HepG2 (cell line): ENCODE measurements around the gene TRIM31. TPM values are rescaled to one million over a fixed set of nuclear protein-coding genes. Genes with fewer than 3 reads are reported as not detected.

Experiments used
- FOXO1 ChIP-seq: sonication (generic); formaldehyde crosslinking; IDR thresholded peaks from 2 replicates; pipeline ENCODE4 v1.4.0; 2020; ENCODE audit warnings: missing genetic modification reagents
- HDAC2 ChIP-seq: sonication (generic); formaldehyde crosslinking; IDR thresholded peaks from 2 replicates; pipeline ENCODE4 v1.4.0; 2020; ENCODE audit warnings: missing genetic modification reagents
- HMG20B ChIP-seq: conservative IDR thresholded peaks from 2 replicates; pipeline ENCODE4 v1.6.1; 2016; ENCODE audit warnings: missing genetic modification reagents, missing compliant biosample characterization
- JUN ChIP-seq: sonication (generic); formaldehyde crosslinking; IDR thresholded peaks from 2 replicates; pipeline ENCODE4 v1.4.0; 2020; ENCODE audit warnings: mild to moderate bottlenecking, missing genetic modification reagents
- RBAK ChIP-seq: sonication (generic); formaldehyde crosslinking; IDR thresholded peaks from 2 replicates; pipeline ENCODE4 v1.5.1; 2020; ENCODE audit warnings: mild to moderate bottlenecking, missing genetic modification reagents
- REXO4 ChIP-seq: sonication (generic); formaldehyde crosslinking; IDR thresholded peaks from 2 replicates; pipeline ENCODE4 v1.8.0; 2022; ENCODE audit warnings: missing genetic modification reagents, mild to moderate bottlenecking, borderline replicate concordance
- XRCC5 ChIP-seq: fragments of 200-400 bp; formaldehyde crosslinking; optimal IDR thresholded peaks from 2 replicates; pipeline ENCODE3; 2017; ENCODE audit warnings: mild to moderate bottlenecking, low read length
- ZFP36L2 ChIP-seq: sonication (generic); formaldehyde crosslinking; IDR thresholded peaks from 2 replicates; pipeline ENCODE4 v1.4.0; 2020; ENCODE audit warnings: missing genetic modification reagents
- ZKSCAN1 ChIP-seq: fragments of 150-350 bp; IDR thresholded peaks from 2 replicates; pipeline ENCODE4 v1.6.1; 2014; ENCODE audit warnings: low read length
- ZNF234 ChIP-seq: sonication (generic); formaldehyde crosslinking; conservative IDR thresholded peaks from 2 replicates; pipeline ENCODE4 v1.5.1; 2020; ENCODE audit warnings: mild to moderate bottlenecking, missing genetic modification reagents
- ZNF335 ChIP-seq: sonication (generic); formaldehyde crosslinking; IDR thresholded peaks from 2 replicates; pipeline ENCODE4 v1.4.0; 2020; ENCODE audit warnings: missing genetic modification reagents
- ZNF382 ChIP-seq: sonication (generic); formaldehyde crosslinking; IDR thresholded peaks from 2 replicates; pipeline ENCODE4 v1.5.0; 2020; ENCODE audit warnings: missing genetic modification reagents, mild to moderate bottlenecking, borderline replicate concordance
- ZNF616 ChIP-seq: sonication (generic); formaldehyde crosslinking; IDR thresholded peaks from 2 replicates; pipeline ENCODE4 v1.5.0; 2020; ENCODE audit warnings: low read depth, mild to moderate bottlenecking, missing genetic modification reagents
- ZNF672 ChIP-seq: sonication (generic); formaldehyde crosslinking; IDR thresholded peaks from 2 replicates; pipeline ENCODE4 v1.8.1; 2022; ENCODE audit warnings: missing genetic modification reagents
- ZNF678 ChIP-seq: sonication (generic); formaldehyde crosslinking; IDR thresholded peaks from 2 replicates; pipeline ENCODE4 v1.4.0; 2020; ENCODE audit warnings: mild to moderate bottlenecking, missing genetic modification reagents
- ZNF724P ChIP-seq: sonication (generic); formaldehyde crosslinking; IDR thresholded peaks from 2 replicates; pipeline ENCODE4 v1.8.0; 2022; ENCODE audit warnings: missing genetic modification reagents, borderline replicate concordance
- ZNF768 ChIP-seq: sonication (generic); formaldehyde crosslinking; IDR thresholded peaks from 2 replicates; pipeline ENCODE4 v1.4.0; 2020; ENCODE audit warnings: missing genetic modification reagents
- ZNF850 ChIP-seq: sonication (generic); formaldehyde crosslinking; conservative IDR thresholded peaks from 2 replicates; pipeline ENCODE4 v1.9.0; 2021; ENCODE audit warnings: mild to moderate bottlenecking, missing genetic modification reagents
- polyA plus RNA-seq, 8 experiments: library from polyadenylated mRNA; depleted of rRNA in 3 of 8; stranded (reverse) in 7 of 8; unstranded in 1 of 8; fragments of >200 nt; fragmentation: Illumina TruSeq in 4 of 8; extraction: Trizol in 4 of 8; gene quantifications; 2 replicates each; pipeline versions ENCODE4 v1.2.1 to v1.2.3, GENCODE V29; 2011 to 2016; ENCODE audit warnings: low read depth in 4 of 8, missing spikeins in 1 of 8, mixed read lengths in 1 of 8; ENCODE audit not compliant: insufficient read depth in 1 of 8
- total RNA-seq, 5 experiments: library from RNA; depleted of rRNA; stranded (reverse); fragments of >200 nt; fragmentation: Illumina TruSeq; extraction: Trizol; gene quantifications; 2 replicates each; pipeline ENCODE4 v1.2.3, GENCODE V29; 2016; ENCODE audit warnings: low read depth in 1 of 5
- TF ChIP-seq, protein P1 (sequence below): IDR thresholded peaks from 2 replicates; pipeline ENCODE4 v1.6.1; 2016; ENCODE audit warnings: missing compliant biosample characterization, missing genetic modification reagents, borderline replicate concordance
- TF ChIP-seq, protein P2 (sequence below): sonication (generic); formaldehyde crosslinking; IDR thresholded peaks from 2 replicates; pipeline ENCODE4 v1.9.0; 2022; ENCODE audit warnings: missing genetic modification reagents, mild to moderate bottlenecking, borderline replicate concordance
- TF ChIP-seq, protein P3 (sequence below), 2 experiments: sonication (generic) in 1 of 2; formaldehyde crosslinking in 1 of 2; IDR thresholded peaks; 2 replicates each; pipeline versions ENCODE4 v1.4.0 to v1.6.1; 2018 to 2020; ENCODE audit warnings: missing genetic modification reagents in 2 of 2, borderline replicate concordance in 1 of 2, low read depth in 1 of 2, mild to moderate bottlenecking in 1 of 2, missing biosample characterization in 1 of 2
- TF ChIP-seq, protein P4 (sequence below): sonication (generic); formaldehyde crosslinking; IDR thresholded peaks from 2 replicates; pipeline ENCODE4 v1.4.0; 2020; ENCODE audit warnings: missing genetic modification reagents, mild to moderate bottlenecking, borderline replicate concordance

TRIM31 gene
- total and polyA plus RNA-seq, 2 of the 13 experiments (the other 11 are each of a cell fraction or from before 2014, with no cell fraction given): 0.13 to 0.51 TPM

DNA sequence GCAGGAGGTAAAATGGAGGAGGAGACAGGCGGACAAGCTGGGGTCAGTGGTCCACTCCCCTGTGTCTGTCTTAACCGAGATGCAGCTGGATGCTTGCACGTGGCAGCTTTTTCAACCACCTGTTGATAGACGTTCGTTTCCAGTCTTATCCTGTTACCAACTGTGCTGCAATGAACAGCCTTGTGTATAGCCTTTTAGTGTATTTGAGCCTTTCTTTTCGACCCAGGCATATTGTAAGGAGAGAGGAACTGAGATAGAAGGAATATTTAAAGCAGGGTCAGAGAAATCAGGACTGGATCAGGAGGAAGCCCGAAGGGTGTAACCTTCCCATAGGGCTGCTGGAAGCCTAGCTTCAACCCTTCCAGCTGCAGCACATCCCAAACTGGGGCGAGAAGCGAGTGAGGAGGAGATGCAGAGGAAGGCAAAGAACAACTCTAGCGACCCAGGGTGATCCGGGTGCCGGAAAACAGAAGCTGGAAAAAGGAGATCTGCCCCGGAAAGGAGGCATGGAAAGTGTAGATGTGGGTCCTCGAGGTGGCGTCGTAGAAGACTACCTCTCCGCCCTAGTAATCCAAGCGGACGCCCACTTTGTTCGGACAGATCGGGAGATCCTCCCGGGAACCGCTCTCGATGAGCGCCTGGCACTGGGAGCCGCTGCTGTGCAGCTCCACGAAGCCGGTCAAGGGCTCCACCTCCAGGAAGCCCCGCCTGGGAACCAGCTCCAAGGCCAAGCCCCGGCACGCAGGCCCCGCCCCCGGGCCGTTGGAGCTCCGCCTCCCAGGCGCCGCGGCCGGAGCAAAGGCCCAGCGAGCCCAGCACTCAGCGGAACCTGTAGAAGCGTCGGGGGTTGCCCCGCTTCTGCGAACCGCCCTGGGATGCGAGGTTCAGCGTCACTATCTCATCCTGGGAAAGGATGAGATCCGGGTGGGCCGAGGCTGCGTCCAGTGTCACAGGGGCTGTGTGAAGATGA, 11.2 kb downstream of the TRIM31 start (continued):
- TF ChIP-seq ZNF382 (CRISPR knock-in tag) (no peak), ZFP36L2 (no peak), ZNF724P (CRISPR knock-in tag) (no peak), ZKSCAN1 (no peak), RBAK (no peak), ZNF616 (CRISPR knock-in tag) (no peak; the same call in 1 of the 2 replicates), FOXO1 (CRISPR knock-in tag) (0 out of 2 replicates have a peak, but pooled peaks have one; percentile 18), HMG20B (CRISPR knock-in tag) (no peak; the same call in 1 of the 2 replicates), JUN (CRISPR knock-in tag) (0 out of 2 replicates have a peak, but pooled peaks have one; percentile 27), ZNF850 (CRISPR knock-in tag) (no peak), HDAC2 (CRISPR knock-in tag) (peak; percentile 58), XRCC5 (peak; percentile 92), ZNF768 (CRISPR knock-in tag) (peak; percentile 83), REXO4 (CRISPR knock-in tag) (no peak), ZNF335 (CRISPR knock-in tag) (peak; percentile 57), ZNF678 (0 out of 2 replicates have a peak, but pooled peaks have one; percentile 68), ZNF672 (CRISPR knock-in tag) (no peak), ZNF234 (CRISPR knock-in tag) (no peak)
- TF ChIP-seq, protein P1, sequence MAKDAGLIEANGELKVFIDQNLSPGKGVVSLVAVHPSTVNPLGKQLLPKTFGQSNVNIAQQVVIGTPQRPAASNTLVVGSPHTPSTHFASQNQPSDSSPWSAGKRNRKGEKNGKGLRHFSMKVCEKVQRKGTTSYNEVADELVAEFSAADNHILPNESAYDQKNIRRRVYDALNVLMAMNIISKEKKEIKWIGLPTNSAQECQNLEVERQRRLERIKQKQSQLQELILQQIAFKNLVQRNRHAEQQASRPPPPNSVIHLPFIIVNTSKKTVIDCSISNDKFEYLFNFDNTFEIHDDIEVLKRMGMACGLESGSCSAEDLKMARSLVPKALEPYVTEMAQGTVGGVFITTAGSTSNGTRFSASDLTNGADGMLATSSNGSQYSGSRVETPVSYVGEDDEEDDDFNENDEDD (CRISPR knock-in tag): peak; percentile 78; the same call in 1 of the 2 replicates
- TF ChIP-seq, protein P2, sequence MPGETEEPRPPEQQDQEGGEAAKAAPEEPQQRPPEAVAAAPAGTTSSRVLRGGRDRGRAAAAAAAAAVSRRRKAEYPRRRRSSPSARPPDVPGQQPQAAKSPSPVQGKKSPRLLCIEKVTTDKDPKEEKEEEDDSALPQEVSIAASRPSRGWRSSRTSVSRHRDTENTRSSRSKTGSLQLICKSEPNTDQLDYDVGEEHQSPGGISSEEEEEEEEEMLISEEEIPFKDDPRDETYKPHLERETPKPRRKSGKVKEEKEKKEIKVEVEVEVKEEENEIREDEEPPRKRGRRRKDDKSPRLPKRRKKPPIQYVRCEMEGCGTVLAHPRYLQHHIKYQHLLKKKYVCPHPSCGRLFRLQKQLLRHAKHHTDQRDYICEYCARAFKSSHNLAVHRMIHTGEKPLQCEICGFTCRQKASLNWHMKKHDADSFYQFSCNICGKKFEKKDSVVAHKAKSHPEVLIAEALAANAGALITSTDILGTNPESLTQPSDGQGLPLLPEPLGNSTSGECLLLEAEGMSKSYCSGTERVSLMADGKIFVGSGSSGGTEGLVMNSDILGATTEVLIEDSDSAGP: peak; percentile 84
- TF ChIP-seq, protein P3, sequence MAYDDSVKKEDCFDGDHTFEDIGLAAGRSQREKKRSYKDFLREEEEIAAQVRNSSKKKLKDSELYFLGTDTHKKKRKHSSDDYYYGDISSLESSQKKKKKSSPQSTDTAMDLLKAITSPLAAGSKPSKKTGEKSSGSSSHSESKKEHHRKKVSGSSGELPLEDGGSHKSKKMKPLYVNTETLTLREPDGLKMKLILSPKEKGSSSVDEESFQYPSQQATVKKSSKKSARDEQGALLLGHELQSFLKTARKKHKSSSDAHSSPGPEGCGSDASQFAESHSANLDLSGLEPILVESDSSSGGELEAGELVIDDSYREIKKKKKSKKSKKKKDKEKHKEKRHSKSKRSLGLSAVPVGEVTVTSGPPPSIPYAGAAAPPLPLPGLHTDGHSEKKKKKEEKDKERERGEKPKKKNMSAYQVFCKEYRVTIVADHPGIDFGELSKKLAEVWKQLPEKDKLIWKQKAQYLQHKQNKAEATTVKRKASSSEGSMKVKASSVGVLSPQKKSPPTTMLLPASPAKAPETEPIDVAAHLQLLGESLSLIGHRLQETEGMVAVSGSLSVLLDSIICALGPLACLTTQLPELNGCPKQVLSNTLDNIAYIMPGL (CRISPR knock-in tag; IDR thresholded peaks at IDR 0.05; ENCODE audit: borderline replicate concordance in 1 of 2, low read depth in 1 of 2): peak; percentile 72 to 91; a peak in 3 of 4 replicates
- TF ChIP-seq, protein P4, sequence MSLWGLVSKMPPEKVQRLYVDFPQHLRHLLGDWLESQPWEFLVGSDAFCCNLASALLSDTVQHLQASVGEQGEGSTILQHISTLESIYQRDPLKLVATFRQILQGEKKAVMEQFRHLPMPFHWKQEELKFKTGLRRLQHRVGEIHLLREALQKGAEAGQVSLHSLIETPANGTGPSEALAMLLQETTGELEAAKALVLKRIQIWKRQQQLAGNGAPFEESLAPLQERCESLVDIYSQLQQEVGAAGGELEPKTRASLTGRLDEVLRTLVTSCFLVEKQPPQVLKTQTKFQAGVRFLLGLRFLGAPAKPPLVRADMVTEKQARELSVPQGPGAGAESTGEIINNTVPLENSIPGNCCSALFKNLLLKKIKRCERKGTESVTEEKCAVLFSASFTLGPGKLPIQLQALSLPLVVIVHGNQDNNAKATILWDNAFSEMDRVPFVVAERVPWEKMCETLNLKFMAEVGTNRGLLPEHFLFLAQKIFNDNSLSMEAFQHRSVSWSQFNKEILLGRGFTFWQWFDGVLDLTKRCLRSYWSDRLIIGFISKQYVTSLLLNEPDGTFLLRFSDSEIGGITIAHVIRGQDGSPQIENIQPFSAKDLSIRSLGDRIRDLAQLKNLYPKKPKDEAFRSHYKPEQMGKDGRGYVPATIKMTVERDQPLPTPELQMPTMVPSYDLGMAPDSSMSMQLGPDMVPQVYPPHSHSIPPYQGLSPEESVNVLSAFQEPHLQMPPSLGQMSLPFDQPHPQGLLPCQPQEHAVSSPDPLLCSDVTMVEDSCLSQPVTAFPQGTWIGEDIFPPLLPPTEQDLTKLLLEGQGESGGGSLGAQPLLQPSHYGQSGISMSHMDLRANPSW (CRISPR knock-in tag): peak; percentile 44; the same call in 1 of the 2 replicates
